ENCODE results near the gene NTM.

GRCh38 chr11:131543389-131544025, 173.1 kb downstream of the NTM start:
- TF ChIP-seq CTCF (IDR thresholded peaks at IDR 0.05) (no peak), POLR2A (IDR thresholded peaks at IDR 0.05) (no peak), POLR2AphosphoS5 (IDR thresholded peaks at IDR 0.05) (no peak)
